A673 (cell line): ENCODE measurements around the gene BBS9. TPM values are rescaled to one million over a fixed set of nuclear protein-coding genes. Genes with fewer than 3 reads are reported as not detected.
"Not testable (repeated sequence)": the region's sequence is repeated elsewhere in the genome, so short reads cannot be mapped to it uniquely, and the experiment has no call there.

Source experiments
- BruUV-seq: library from RNA; stranded (reverse); fragments of 400-500 nt; replicated peaks from 2 replicates; lab custom pipeline; 2021; lab: Mats Ljungman, UMichigan
- CTCF ChIA-PET: fragments of 300-600 bp; sonication (Branson Sonifier 250); formaldehyde crosslinking; loops from one replicate; lab custom pipeline; 2022; ENCODE audit warnings: antibody characterized with exemption; lab: Charles Lee
- POLR2A ChIA-PET: fragments of 300-600 bp; sonication (Branson Sonifier 250); formaldehyde crosslinking; loops from one replicate; lab custom pipeline; 2022; ENCODE audit warnings: antibody characterized with exemption; ENCODE audit not compliant: low non-redundant PET; lab: Charles Lee
- DNase-seq: peaks from one replicate; pipeline ENCODE4 v3.0.0-alpha.2; 2015; ENCODE audit warnings: low spot score
- H3K27ac ChIP-seq: fragments of 200-600 bp; sonication (generic); 2 replicates; pipeline ENCODE4 v1.5.1; 2016; ENCODE audit warnings: mixed run types, low read depth, mild to moderate bottlenecking, mixed read lengths, antibody characterized with exemption, low read length; ENCODE audit not compliant: poor library complexity, severe bottlenecking
- H3K27me3 ChIP-seq: fragments of 200-600 bp; sonication (generic); replicated peaks from 2 replicates; pipeline ENCODE4 v1.6.1; 2017; ENCODE audit warnings: mixed run types, low read depth, mild to moderate bottlenecking, mixed read lengths, antibody characterized with exemption, low read length; ENCODE audit not compliant: insufficient read depth, poor library complexity
- H3K36me3 ChIP-seq: fragments of 200-600 bp; sonication (generic); 2 replicates; pipeline ENCODE4 v1.6.1; 2016; ENCODE audit warnings: mixed run types, mild to moderate bottlenecking, mixed read lengths, antibody characterized with exemption, low read length; ENCODE audit not compliant: insufficient read depth, poor library complexity, severe bottlenecking
- H3K4me1 ChIP-seq: fragments of 200-600 bp; sonication (generic); 2 replicates; pipeline ENCODE4 v1.6.1; 2017; ENCODE audit warnings: mixed run types, mild to moderate bottlenecking, mixed read lengths, antibody characterized with exemption, low read length; ENCODE audit not compliant: insufficient read depth, poor library complexity, severe bottlenecking
- H3K4me3 ChIP-seq: fragments of 200-600 bp; sonication (generic); 2 replicates; pipeline ENCODE4 v1.5.1; 2016; ENCODE audit warnings: low read depth, mixed run types, mild to moderate bottlenecking, mixed read lengths, low read length; ENCODE audit not compliant: poor library complexity, severe bottlenecking
- H3K9me3 ChIP-seq: fragments of 200-600 bp; sonication (generic); 2 replicates; pipeline ENCODE4 v1.6.1; 2016; ENCODE audit warnings: mixed run types, low read depth, mild to moderate bottlenecking, mixed read lengths, antibody characterized with exemption, low read length; ENCODE audit not compliant: poor library complexity, severe bottlenecking
- EZH2 ChIP-seq: fragments of 200-600 bp; sonication (generic); IDR thresholded peaks from 2 replicates; pipeline ENCODE4 v1.6.1; 2017; ENCODE audit warnings: borderline replicate concordance, low read depth, mild to moderate bottlenecking, mixed read lengths, antibody characterized with exemption, low read length; ENCODE audit not compliant: poor library complexity, severe bottlenecking
- intact Hi-C: fragments of 100-400 bp; cut with micrococcal nuclease; formaldehyde crosslinking; loops from one replicate; pipeline ENCODE4 v1.10.0; 2022; ENCODE audit not compliant: unreplicated experiment
- total RNA-seq: library from RNA; stranded (reverse); gene quantifications from 2 replicates; pipeline ENCODE4 v1.2.3, GENCODE V29; 2021
- TF ChIP-seq, protein P1 (sequence below): fragments of 300-800, 200-600 bp; sonication (generic); conservative IDR thresholded peaks from 2 replicates; pipeline ENCODE4 v1.5.1; 2017; ENCODE audit warnings: low read depth, mild to moderate bottlenecking, antibody characterized with exemption, low read length, moderate library complexity, mixed read lengths

The BBS9 gene
- total RNA-seq, 1 experiment from 2014 or later, result 9.4 TPM

DNA sequence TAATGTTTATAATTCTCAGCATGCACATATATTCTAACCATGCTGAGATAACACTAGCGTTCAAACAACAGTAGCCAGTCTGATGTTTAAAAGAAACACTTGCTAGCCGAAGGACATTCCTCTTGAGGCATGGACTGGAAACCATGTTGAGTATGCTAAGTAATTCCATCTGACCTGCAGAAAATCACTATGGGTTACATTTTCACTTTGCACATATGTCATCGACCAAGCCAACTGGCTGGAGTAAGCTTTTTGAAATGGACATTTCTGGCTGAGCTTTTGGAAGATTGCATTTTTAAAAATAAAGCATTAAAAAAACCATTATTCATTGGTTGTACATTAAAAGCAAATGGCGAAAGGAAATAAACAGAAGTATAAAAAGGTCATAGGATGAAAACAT lies 88.2 kb downstream of the BBS9 start:
- no TSS peak for BruUV-seq
- DNase-seq, result no peak
- ChIA-PET POLR2A (no interaction called here), CTCF (no interaction called here)
- intact Hi-C loops, result no loop called here
- Histone ChIP-seq H3K36me3 (no peaks in the 10 kb centered on the region), H3K4me3 (no peak overlapping the region), H3K27me3 (no peaks in the 10 kb centered on the region), H3K27ac (no peak overlapping the region), H3K9me3 (no peaks in the 10 kb centered on the region), H3K4me1 (no peaks in the 10 kb centered on the region)
- TF ChIP-seq, protein P1, sequence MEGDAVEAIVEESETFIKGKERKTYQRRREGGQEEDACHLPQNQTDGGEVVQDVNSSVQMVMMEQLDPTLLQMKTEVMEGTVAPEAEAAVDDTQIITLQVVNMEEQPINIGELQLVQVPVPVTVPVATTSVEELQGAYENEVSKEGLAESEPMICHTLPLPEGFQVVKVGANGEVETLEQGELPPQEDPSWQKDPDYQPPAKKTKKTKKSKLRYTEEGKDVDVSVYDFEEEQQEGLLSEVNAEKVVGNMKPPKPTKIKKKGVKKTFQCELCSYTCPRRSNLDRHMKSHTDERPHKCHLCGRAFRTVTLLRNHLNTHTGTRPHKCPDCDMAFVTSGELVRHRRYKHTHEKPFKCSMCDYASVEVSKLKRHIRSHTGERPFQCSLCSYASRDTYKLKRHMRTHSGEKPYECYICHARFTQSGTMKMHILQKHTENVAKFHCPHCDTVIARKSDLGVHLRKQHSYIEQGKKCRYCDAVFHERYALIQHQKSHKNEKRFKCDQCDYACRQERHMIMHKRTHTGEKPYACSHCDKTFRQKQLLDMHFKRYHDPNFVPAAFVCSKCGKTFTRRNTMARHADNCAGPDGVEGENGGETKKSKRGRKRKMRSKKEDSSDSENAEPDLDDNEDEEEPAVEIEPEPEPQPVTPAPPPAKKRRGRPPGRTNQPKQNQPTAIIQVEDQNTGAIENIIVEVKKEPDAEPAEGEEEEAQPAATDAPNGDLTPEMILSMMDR, result no peak
- TF ChIP-seq EZH2, result no peak

DNA sequence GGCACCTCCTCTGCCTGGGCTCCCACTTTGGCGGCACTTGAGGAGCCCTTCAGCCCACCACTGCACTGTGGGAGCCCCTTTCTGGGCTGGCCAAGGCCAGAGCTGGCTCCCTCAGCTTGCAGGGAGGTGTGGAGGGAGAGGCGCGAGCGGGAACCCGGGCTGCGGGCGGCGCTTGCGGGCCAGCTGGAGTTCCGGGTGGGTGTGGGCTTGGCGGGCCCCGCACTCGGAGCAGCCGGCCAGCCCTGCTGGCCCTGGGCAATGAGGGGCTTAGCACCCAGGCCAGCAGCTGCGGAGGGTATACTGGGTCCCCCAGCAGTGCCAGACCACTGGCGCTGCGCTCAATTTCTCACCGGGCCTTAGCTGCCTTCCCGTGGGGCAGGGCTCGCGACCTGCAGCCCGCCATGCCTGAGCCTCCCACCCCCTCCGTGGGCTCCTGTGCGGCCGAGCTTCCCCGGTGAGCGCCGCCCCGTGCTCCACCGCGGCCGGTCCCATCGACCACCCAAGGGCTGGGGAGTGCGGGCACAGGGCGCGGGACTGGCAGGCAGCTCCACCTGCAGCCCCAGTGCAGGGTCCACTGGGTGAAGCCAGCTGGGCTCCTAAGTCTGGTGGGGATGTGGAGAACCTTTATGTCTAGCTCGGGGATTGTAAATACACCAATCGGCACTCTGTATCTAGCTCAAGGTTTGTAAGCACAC lies 89.6 kb downstream of the BBS9 start:
- H3K4me1 ChIP-seq, H3K27ac ChIP-seq, H3K4me3 ChIP-seq, intact Hi-C loops, BruUV-seq, H3K36me3 ChIP-seq, CTCF ChIA-PET, POLR2A ChIA-PET, H3K27me3 ChIP-seq, H3K9me3 ChIP-seq, DNase-seq: not testable (repeated sequence)

DNA sequence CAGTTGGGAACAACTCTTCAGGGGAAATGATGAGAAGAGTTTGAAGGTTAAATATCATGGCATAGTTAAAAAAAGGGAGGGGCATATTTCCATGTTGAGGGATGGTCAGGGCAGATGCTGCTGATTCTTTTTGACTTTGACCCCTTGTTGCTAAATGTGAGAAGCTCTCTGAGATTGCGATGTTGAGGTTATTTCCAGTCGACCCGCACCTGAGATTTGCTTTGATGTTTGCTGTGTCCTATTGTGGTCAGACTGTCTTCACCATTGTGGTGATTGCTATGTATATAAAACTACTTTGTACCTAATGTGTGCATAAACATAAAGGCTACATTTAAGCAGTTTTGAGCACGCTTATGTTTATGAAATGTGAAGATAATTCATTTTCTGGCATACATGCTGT lies 90.9 kb downstream of the BBS9 start:
- Histone ChIP-seq H3K27me3 (no peaks in the 10 kb centered on the region), H3K4me3 (no peak overlapping the region), H3K27ac (no peak overlapping the region), H3K36me3 (no peaks in the 10 kb centered on the region), H3K4me1 (no peaks in the 10 kb centered on the region), H3K9me3 (no peaks in the 10 kb centered on the region)
- CTCF ChIA-PET, result no interaction called here
- POLR2A ChIA-PET, result no interaction called here
- TF ChIP-seq, protein P1, result no peak
- no peak for TF ChIP-seq EZH2
- no TSS peak for BruUV-seq
- no peak for DNase-seq
- intact Hi-C loops, result no loop called here

DNA sequence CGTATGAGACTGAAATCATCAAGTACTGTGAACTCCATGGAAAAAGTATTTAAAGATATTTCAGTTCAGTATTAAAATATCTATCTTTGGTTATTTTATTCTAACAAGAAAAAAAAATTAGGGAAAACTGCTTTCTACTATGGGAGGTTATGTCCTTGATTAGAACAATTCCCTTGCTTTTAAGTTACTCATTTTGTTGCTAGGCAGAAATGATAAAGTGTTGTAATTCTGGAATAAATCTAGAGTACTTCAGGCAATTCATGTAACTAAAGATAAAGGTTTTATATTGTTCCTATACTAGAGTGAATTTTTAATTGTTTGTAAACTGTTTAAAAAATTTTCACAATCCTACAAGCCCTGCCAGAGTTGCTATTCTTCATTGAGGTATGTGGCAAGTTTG lies 92.0 kb downstream of the BBS9 start:
- Histone ChIP-seq H3K4me1 (no peaks in the 10 kb centered on the region), H3K27ac (no peak overlapping the region), H3K36me3 (no peaks in the 10 kb centered on the region), H3K27me3 (no peaks in the 10 kb centered on the region), H3K4me3 (no peak overlapping the region), H3K9me3 (no peaks in the 10 kb centered on the region)
- DNase-seq, result no peak
- intact Hi-C loops, result no loop called here
- no TSS peak for BruUV-seq
- CTCF ChIA-PET, result no interaction called here
- TF ChIP-seq, protein P1, result no peak
- TF ChIP-seq EZH2, result no peak
- POLR2A ChIA-PET, result no interaction called here
